Measurements from ENCODE around the gene PPM1F. TPM values are rescaled to one million over a fixed set of nuclear protein-coding genes. Genes with fewer than 3 reads are reported as not detected.

Gene PPM1F
- polyA plus RNA-seq, 1 donor from 2014 or later: 28.3 TPM

DNA sequence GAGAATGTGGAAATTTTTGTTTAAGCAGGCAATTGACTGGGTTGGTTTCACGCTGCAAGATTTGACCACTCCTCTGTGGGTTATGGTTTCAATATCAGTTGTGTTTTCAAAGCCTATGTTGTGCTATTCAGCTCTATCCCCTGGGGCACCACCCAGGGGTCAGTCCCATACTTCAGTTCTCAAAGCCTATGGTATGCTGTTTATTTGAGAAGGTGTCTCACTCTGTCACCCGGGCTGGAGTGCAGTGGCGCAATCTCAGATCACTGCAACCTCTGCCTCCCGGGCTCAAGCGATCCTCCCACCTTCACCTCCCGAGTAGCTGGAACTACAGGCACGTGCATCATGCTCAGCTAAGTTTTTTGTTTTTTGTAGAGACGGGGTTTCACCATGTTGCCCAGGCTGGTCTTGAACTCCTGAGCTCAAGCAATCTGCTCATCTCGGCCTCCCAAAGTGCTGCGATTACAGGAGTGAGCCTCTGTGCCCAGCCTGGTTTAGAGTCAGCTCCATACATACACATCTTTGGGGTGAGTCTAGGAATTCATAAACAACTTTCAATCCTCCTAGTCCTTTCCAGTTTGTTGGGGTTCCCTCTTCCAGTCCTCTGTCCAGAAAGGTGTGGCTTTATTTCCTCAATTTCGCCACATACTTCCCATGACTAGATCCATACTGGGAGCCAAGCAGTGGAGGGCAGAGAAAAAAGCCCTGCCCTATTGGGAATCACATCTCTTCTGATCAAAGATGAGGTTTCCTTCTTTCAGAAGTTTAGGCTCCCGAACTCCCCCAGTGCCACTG is 50.2 kb downstream of the PPM1F start:
- Histone ChIP-seq H3K4me3 (ENCODE audit: low read length) (no peak overlapping the region), H3K9me2 (ENCODE audit: insufficient read depth, low read length) (no peaks in the 10 kb centered on the region), H3K79me2 (replicated peaks; ENCODE audit: insufficient read depth, low read length) (no peaks in the 10 kb centered on the region), H3K9ac (ENCODE audit: low read length) (no peak overlapping the region), H2AFZ (ENCODE audit: low read depth, low read length) (no peak overlapping the region), H3K27me3 (ENCODE audit: insufficient read depth, low read depth, low read length) (no peaks in the 10 kb centered on the region), H3K9me3 (ENCODE audit: low read length) (no peaks in the 10 kb centered on the region), H3F3A (ENCODE audit: insufficient read depth, low read length, poor library complexity, severe bottlenecking) (no peaks in the 10 kb centered on the region), H4K20me1 (ENCODE audit: insufficient read depth) (no peaks in the 10 kb centered on the region), H3K4me2 (ENCODE audit: low read length) (no peak overlapping the region), H3K36me3 (ENCODE audit: insufficient read depth, low read length) (no peaks in the 10 kb centered on the region), H3K27ac (ENCODE audit: low read length) (no peak overlapping the region)
- no peak for TF ChIP-seq SMC3 (conservative IDR thresholded peaks at IDR 0.05; ENCODE audit: poor library complexity)
- no peak for TF ChIP-seq MXI1 (conservative IDR thresholded peaks at IDR 0.05; ENCODE audit: poor library complexity, severe bottlenecking)
- no peak for TF ChIP-seq TAF1 (IDR thresholded peaks at IDR 0.05; ENCODE audit: low read depth)
- TF ChIP-seq EP300 (conservative IDR thresholded peaks at IDR 0.05; ENCODE audit: poor library complexity, severe bottlenecking): no peak
- TF ChIP-seq, protein P1, sequence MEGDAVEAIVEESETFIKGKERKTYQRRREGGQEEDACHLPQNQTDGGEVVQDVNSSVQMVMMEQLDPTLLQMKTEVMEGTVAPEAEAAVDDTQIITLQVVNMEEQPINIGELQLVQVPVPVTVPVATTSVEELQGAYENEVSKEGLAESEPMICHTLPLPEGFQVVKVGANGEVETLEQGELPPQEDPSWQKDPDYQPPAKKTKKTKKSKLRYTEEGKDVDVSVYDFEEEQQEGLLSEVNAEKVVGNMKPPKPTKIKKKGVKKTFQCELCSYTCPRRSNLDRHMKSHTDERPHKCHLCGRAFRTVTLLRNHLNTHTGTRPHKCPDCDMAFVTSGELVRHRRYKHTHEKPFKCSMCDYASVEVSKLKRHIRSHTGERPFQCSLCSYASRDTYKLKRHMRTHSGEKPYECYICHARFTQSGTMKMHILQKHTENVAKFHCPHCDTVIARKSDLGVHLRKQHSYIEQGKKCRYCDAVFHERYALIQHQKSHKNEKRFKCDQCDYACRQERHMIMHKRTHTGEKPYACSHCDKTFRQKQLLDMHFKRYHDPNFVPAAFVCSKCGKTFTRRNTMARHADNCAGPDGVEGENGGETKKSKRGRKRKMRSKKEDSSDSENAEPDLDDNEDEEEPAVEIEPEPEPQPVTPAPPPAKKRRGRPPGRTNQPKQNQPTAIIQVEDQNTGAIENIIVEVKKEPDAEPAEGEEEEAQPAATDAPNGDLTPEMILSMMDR (IDR thresholded peaks at IDR 0.05; ENCODE audit: poor library complexity, severe bottlenecking): no peak
- TF ChIP-seq, protein P2, sequence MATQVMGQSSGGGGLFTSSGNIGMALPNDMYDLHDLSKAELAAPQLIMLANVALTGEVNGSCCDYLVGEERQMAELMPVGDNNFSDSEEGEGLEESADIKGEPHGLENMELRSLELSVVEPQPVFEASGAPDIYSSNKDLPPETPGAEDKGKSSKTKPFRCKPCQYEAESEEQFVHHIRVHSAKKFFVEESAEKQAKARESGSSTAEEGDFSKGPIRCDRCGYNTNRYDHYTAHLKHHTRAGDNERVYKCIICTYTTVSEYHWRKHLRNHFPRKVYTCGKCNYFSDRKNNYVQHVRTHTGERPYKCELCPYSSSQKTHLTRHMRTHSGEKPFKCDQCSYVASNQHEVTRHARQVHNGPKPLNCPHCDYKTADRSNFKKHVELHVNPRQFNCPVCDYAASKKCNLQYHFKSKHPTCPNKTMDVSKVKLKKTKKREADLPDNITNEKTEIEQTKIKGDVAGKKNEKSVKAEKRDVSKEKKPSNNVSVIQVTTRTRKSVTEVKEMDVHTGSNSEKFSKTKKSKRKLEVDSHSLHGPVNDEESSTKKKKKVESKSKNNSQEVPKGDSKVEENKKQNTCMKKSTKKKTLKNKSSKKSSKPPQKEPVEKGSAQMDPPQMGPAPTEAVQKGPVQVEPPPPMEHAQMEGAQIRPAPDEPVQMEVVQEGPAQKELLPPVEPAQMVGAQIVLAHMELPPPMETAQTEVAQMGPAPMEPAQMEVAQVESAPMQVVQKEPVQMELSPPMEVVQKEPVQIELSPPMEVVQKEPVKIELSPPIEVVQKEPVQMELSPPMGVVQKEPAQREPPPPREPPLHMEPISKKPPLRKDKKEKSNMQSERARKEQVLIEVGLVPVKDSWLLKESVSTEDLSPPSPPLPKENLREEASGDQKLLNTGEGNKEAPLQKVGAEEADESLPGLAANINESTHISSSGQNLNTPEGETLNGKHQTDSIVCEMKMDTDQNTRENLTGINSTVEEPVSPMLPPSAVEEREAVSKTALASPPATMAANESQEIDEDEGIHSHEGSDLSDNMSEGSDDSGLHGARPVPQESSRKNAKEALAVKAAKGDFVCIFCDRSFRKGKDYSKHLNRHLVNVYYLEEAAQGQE (IDR thresholded peaks at IDR 0.05; ENCODE audit: borderline replicate concordance): no peak

DNA sequence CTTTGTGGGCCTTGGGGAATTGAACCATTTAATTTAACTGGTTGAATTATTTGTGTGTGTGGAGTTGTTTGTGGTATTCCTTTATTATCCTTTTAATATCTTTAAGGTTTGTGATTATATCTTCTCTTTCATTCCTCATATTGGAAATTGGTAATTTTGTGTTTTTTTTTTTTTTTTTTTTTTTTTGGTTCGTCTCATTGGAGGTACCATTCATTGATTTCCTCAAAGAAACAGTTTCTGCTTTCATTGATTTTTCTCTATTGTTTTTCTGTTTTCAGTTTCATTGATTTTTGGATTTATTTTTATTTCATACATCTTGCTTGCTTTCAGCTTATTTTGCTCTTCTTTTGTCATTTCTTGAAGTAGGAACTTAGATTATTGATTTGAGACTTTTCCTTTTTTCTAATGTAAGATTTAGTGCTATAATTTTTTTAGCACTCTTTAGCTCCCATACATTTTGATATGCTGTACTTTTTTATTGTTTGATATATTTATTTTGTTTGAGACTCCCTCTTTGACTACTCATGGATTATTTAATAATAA is 54.2 kb downstream of the PPM1F start:
- no peak for TF ChIP-seq RAD21 (conservative IDR thresholded peaks at IDR 0.05)
- TF ChIP-seq EP300 (conservative IDR thresholded peaks at IDR 0.05; ENCODE audit: poor library complexity, severe bottlenecking): no peak
- no peak for TF ChIP-seq MXI1 (conservative IDR thresholded peaks at IDR 0.05; ENCODE audit: poor library complexity, severe bottlenecking)
- TF ChIP-seq POLR2AphosphoS5 (IDR thresholded peaks at IDR 0.05): no peak
- TF ChIP-seq SMC3 (conservative IDR thresholded peaks at IDR 0.05; ENCODE audit: poor library complexity): no peak
- H3K27me3 ChIP-seq (ENCODE audit: insufficient read depth, low read depth, low read length): no peaks in the 10 kb centered on the region
- H3K79me2 ChIP-seq (replicated peaks; ENCODE audit: insufficient read depth, low read length): no peaks in the 10 kb centered on the region
- no peak overlapping the region for H3K9ac ChIP-seq (ENCODE audit: low read length)
- H3K4me3 ChIP-seq (ENCODE audit: low read length): no peak overlapping the region
- H4K20me1 ChIP-seq (ENCODE audit: insufficient read depth): no peaks in the 10 kb centered on the region
- H3K4me2 ChIP-seq (ENCODE audit: low read length): no peak overlapping the region
- H3F3A ChIP-seq (ENCODE audit: insufficient read depth, low read length, poor library complexity, severe bottlenecking): no peaks in the 10 kb centered on the region
- no peaks in the 10 kb centered on the region for H3K36me3 ChIP-seq (ENCODE audit: insufficient read depth, low read length)
- H2AFZ ChIP-seq (ENCODE audit: low read depth, low read length): no peak overlapping the region
- H3K27ac ChIP-seq (ENCODE audit: low read length): no peak overlapping the region
- no peaks in the 10 kb centered on the region for H3K9me2 ChIP-seq (ENCODE audit: insufficient read depth, low read length)
- H3K9me3 ChIP-seq (ENCODE audit: low read length): no peaks in the 10 kb centered on the region

Data from neural cell (in vitro differentiated cells).